GM12878 (cell line): ENCODE results near the gene NUMB. TPM values are rescaled to one million over a fixed set of nuclear protein-coding genes. Genes with fewer than 3 reads are reported as not detected.
"Not testable (repeated sequence)": the region's sequence is repeated elsewhere in the genome, so short reads cannot be mapped to it uniquely, and the experiment has no call there.

Source experiments
- ATAC-seq: fragments of 200-7000 bp; cut with Tn5 transposase; 3 replicates; pipeline ENCODE4 v1.9.1; 2020; ENCODE audit warnings: mild to moderate bottlenecking, moderate library complexity
- BruUV-seq: library from RNA; stranded (reverse); fragments of 400-500 nt; replicated peaks from 2 replicates; lab custom pipeline; 2021; lab: Mats Ljungman, UMichigan
- CTCF ChIA-PET: fragments of 300-600 bp; sonication (Branson Sonifier 250); formaldehyde crosslinking; extraction: SDS; loops from one replicate; lab custom pipeline; 2021; ENCODE audit warnings: inconsistent platforms; lab: Yijun Ruan, JAX
- POLR2A ChIA-PET: fragments of 350-600 bp; formaldehyde crosslinking; extraction: SDS; loops from one replicate; lab custom pipeline; 2021; ENCODE audit warnings: inconsistent platforms; lab: Charles Lee
- RAD21 ChIA-PET: fragments of 300-600 bp; sonication (Branson Sonifier 250); formaldehyde crosslinking; loops from one replicate; lab custom pipeline; 2023; ENCODE audit warnings: antibody characterized with exemption; ENCODE audit not compliant: unreplicated experiment; lab: Charles Lee
- SMC1A ChIA-PET: fragments of 300-600 bp; sonication (Branson Sonifier 250); formaldehyde crosslinking; loops from one replicate; lab custom pipeline; 2023; ENCODE audit not compliant: unreplicated experiment, uncharacterized antibody; lab: Charles Lee
- DNase-seq: peaks from one replicate; pipeline ENCODE4 v3.0.0-alpha.2; 2011; ENCODE audit warnings: low read depth, low spot score
- FAIRE-seq: peaks from 3 replicates; lab custom pipeline; 2011; peaks lifted over from hg19 to GRCh38; lab: Jason Lieb, UNC
- H2AFZ ChIP-seq: 2 replicates; pipeline ENCODE4 v1.6.0; 2011; ENCODE audit warnings: low read depth, low read length, control low read depth; ENCODE audit not compliant: control insufficient read depth
- H3K27ac ChIP-seq: 2 replicates; pipeline ENCODE4 v1.5.1; 2011; ENCODE audit warnings: control low read depth; ENCODE audit not compliant: control insufficient read depth, insufficient read depth
- H3K27me3 ChIP-seq, 2 experiments: replicated peaks in 1 of 2; 2 replicates each; pipeline versions ENCODE4 v1.6.0 to v1.6.1; 2011; ENCODE audit warnings: low read length in 1 of 2; ENCODE audit not compliant: control insufficient read depth in 2 of 2, insufficient read depth in 2 of 2
- H3K36me3 ChIP-seq, 2 experiments: 2 replicates each; pipeline ENCODE4 v1.5.1; 2011; ENCODE audit warnings: low read length in 1 of 2; ENCODE audit not compliant: control insufficient read depth in 2 of 2, insufficient read depth in 2 of 2
- H3K4me1 ChIP-seq: 2 replicates; pipeline ENCODE4 v1.6.1; 2011; ENCODE audit warnings: mild to moderate bottlenecking, low read length, moderate library complexity, mixed read lengths; ENCODE audit not compliant: control insufficient read depth, insufficient read depth
- H3K4me2 ChIP-seq: 2 replicates; pipeline ENCODE4 v1.6.0; 2011; ENCODE audit warnings: control low read depth; ENCODE audit not compliant: control insufficient read depth, insufficient read depth
- H3K4me3 ChIP-seq: fragments of 200-600 bp; sonication (generic); 2 replicates; pipeline ENCODE4 v1.5.1; 2016
- H3K79me2 ChIP-seq: 2 replicates; pipeline ENCODE4 v1.6.0; 2011; ENCODE audit warnings: low read length; ENCODE audit not compliant: control insufficient read depth, insufficient read depth
- H3K9ac ChIP-seq: 2 replicates; pipeline ENCODE4 v1.8.0; 2011; ENCODE audit warnings: low read length, control low read depth, mixed read lengths; ENCODE audit not compliant: control insufficient read depth, insufficient read depth
- H3K9me3 ChIP-seq: replicated peaks from 3 replicates; pipeline ENCODE4 v1.5.1; 2011; ENCODE audit warnings: mild to moderate bottlenecking, low read length; ENCODE audit not compliant: control insufficient read depth, insufficient read depth
- H4K20me1 ChIP-seq: 2 replicates; pipeline ENCODE4 v1.6.0; 2011; ENCODE audit not compliant: control insufficient read depth, insufficient read depth
- DPF2 ChIP-seq: fragments of 450-650 bp; IDR thresholded peaks from 2 replicates; pipeline ENCODE4 v1.6.1; 2017; ENCODE audit warnings: mild to moderate bottlenecking
- FOS ChIP-seq: IDR thresholded peaks from 3 replicates; pipeline ENCODE4 v1.6.1; 2011; ENCODE audit warnings: borderline replicate concordance; ENCODE audit not compliant: insufficient read length; ENCODE audit errors: extremely low read depth
- MTA3 ChIP-seq: IDR thresholded peaks from 2 replicates; pipeline ENCODE4 v1.6.1; 2012; ENCODE audit warnings: low read length, inconsistent platforms, borderline replicate concordance
- NFIC ChIP-seq: IDR thresholded peaks from 2 replicates; pipeline ENCODE4 v1.6.1; 2012; ENCODE audit warnings: low read depth, mild to moderate bottlenecking, inconsistent platforms, low read length, moderate library complexity
- SRF ChIP-seq, 2 experiments: IDR thresholded peaks; 2 replicates each; pipeline ENCODE4 v1.6.1; 2011; ENCODE audit warnings: low read depth in 2 of 2, low read length in 2 of 2, mild to moderate bottlenecking in 1 of 2, moderate library complexity in 1 of 2
- WRNIP1 ChIP-seq: IDR thresholded peaks from 2 replicates; pipeline ENCODE4 v1.6.1; 2011; ENCODE audit warnings: low read depth, low read length, improper control_type of control experiment, borderline replicate concordance
- whole genome bisulfite sequencing: methylation state at CpG from one replicate; pipeline ENCODE4 v1.1.6; 2016; ENCODE audit warnings: low lambda C conversion rate; ENCODE audit not compliant: insufficient replicate concordance, insufficient coverage; ENCODE audit errors: missing lambda C conversion rate; 5-methylcytosine and 5-hydroxymethylcytosine counted together
- in situ Hi-C: fragments of 300-500 bp; cut with MboI; formaldehyde crosslinking; loops from 9 replicates; pipeline ENCODE4 v1.14.3; 2018; ENCODE audit warnings: mixed read lengths
- intact Hi-C: fragments of 100-400 bp; cut with micrococcal nuclease; formaldehyde crosslinking; loops from one replicate; pipeline ENCODE4 v1.14.2; 2022; ENCODE audit not compliant: unreplicated experiment
- polyA plus RNA-seq, 11 experiments: library from polyadenylated mRNA; depleted of rRNA in 4 of 11; unstranded in 6 of 11; stranded (reverse) in 5 of 11; fragments of >200 nt; fragmentation: Nextera tagmentation in 4 of 11; fragmentation: Illumina TruSeq in 1 of 11; extraction: Ambion mirVana in 4 of 11; extraction: Trizol in 1 of 11; gene quantifications; 1 replicate in 1 of 11; 2 replicates in 10 of 11; pipeline versions ENCODE4 v1.2.1 to v1.2.3, GENCODE V29; 2011 to 2016; ENCODE audit warnings: inconsistent platforms in 2 of 11, missing spikeins in 2 of 11, low read depth in 1 of 11
- total RNA-seq, 4 experiments: library from RNA; depleted of rRNA in 3 of 4; stranded (reverse); fragments of >200 nt in 3 of 4; fragmentation: Illumina TruSeq in 1 of 4; extraction: Trizol in 1 of 4; gene quantifications; 2 replicates each; pipeline versions ENCODE4 v1.2.1 to v1.2.3, GENCODE V29; 2013 to 2021
- TF ChIP-seq, protein P1 (sequence below): IDR thresholded peaks from 2 replicates; pipeline ENCODE4 v1.6.1; 2012; ENCODE audit warnings: low read length, inconsistent platforms

Gene NUMB
- total and polyA plus RNA-seq, 10 of the 15 experiments (the other 5 are each of a cell fraction or from before 2014, with no cell fraction given) = 22.0 to 147 (median 48.9) TPM

DNA sequence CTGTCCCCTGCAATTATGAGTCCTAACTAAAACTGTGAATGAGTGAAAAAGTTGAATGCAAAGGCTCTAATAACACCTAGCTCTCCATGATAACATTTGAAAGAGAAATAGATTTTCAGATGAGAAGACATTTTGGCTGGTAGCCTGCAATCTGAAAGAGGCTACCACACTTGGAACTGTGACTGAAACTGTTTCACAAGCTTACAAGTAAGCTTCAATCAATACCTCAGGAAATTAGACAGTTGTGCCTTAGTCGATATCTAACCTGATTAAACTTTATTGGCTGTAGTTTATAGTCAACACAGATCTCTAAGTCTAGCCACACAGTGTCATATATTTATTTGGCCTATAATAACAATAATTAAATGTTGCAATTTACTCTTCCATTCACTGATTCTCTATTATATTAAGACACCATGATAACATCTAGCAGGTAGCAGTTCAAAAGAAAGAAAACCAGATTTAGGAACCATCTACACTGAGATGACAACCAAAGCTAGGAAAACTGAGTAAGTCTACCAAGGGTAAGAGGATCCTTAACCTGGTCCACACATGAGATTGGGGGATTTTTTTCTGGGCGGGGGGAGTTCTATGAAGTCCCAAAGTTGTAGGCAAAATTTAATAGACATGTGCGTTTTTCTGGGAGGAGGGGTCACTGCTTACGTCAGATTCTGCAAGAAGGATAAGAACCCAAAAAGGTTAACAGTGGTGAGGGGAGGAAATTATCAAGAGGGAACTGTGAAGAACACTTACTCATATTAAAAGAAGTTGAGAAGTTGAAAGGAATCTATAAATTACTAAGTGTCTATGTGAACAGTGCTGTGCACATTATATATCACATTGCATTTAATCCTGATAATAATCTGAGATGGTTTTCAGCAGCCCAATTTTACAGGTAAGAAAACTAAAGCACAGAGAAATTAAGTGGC is 65.8 kb downstream of the NUMB start (continued):
- peak; percentile 70 for TF ChIP-seq NFIC
- TF ChIP-seq DPF2 = peak; percentile 65
- TF ChIP-seq, protein P1, sequence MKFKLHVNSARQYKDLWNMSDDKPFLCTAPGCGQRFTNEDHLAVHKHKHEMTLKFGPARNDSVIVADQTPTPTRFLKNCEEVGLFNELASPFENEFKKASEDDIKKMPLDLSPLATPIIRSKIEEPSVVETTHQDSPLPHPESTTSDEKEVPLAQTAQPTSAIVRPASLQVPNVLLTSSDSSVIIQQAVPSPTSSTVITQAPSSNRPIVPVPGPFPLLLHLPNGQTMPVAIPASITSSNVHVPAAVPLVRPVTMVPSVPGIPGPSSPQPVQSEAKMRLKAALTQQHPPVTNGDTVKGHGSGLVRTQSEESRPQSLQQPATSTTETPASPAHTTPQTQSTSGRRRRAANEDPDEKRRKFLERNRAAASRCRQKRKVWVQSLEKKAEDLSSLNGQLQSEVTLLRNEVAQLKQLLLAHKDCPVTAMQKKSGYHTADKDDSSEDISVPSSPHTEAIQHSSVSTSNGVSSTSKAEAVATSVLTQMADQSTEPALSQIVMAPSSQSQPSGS = peak; percentile 46; the same call in 1 of the 2 replicates
- no peak for TF ChIP-seq FOS
- peak in 1 of 2 experiments; percentile 61; a peak in 1 of 4 replicates for TF ChIP-seq SRF (IDR thresholded peaks at IDR 0.05; ENCODE audit: low read depth in 2 of 2, low read length in 2 of 2)
- TF ChIP-seq MTA3 = no peak
- TF ChIP-seq WRNIP1 = no peak

DNA sequence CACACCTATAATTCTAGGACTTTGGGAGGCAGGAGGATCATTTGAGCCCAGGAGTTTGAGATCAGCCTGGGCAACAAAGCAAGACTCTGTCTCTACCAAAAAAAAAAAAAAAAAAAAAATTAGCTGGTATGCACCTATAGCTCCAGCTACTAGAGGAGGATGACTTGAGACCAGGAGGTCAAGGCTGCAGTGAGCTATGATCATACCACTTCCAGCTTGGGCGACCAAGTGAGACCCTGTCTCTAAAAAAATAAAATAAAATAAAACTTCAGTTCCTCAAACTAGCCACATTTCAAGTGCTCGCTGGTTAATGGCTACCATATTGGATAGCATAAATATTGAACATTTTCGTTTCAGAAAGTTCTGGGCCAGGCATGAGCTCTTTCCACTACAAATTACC is 70.5 kb downstream of the NUMB start:
- H3K9me3 ChIP-seq, H3K27ac ChIP-seq, DNase-seq, H2AFZ ChIP-seq, H3K27me3 ChIP-seq, H3K4me3 ChIP-seq, H3K4me1 ChIP-seq, H3K4me2 ChIP-seq, intact Hi-C loops, BruUV-seq, H3K9ac ChIP-seq, H3K79me2 ChIP-seq, H3K36me3 ChIP-seq, H4K20me1 ChIP-seq, in situ Hi-C loops: not testable (repeated sequence)
- ATAC-seq (peak; percentile 74), FAIRE-seq (peak; percentile 75)
- RAD21 ChIA-PET = interaction anchor here (0.6 to 1.9 kb wide), 6 partner anchors 10 to 217 kb away, joined by 3 to 9 read pairs (median 4); partner anchors contain the start of gene NUMB
- SMC1A ChIA-PET = interaction anchor here (0.6 to 2.0 kb wide), 7 partner anchors 15 to 245 kb away, joined by 3 to 13 read pairs (median 4); no protein-coding TSS in a partner anchor
- CTCF ChIA-PET = interaction anchor here (1.0 to 2.3 kb wide), 4 partner anchors 13 to 214 kb away, joined by 3 to 7 read pairs (median 4); no protein-coding TSS in a partner anchor
- WGBS = 0% methylated on average over 1 of the region's 3 CpGs
- POLR2A ChIA-PET = interaction anchor here (0.6 to 1.3 kb wide), 6 partner anchors 14 to 464 kb away, joined by 3 to 6 read pairs (median 5); partner anchors contain the start of gene PTGR2
